ENCODE measurements around the gene TMEM161A.
"Not testable (repeated sequence)": the region's sequence is repeated elsewhere in the genome, so short reads cannot be mapped to it uniquely, and the experiment has no call there.

Gene TMEM161A

DNA sequence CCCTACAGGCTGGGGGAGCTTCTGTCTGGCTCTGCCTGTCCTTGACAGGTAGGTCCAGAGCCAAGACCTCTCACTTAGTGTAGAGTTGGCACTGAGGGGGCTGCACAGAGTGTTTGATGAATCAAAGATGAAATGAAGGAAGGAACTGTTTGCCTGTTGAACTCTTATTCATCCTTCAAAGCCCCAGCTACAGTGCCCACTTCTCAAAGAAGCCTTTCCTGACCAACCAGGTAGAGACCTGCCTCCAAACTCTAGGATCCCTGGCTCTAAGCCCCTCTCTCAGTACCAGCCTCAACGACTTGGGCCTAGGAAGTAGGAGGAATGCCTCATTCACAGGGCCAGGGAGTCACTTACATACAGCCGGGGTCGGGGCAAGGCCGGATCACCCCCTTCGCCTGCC is 9.1 kb upstream of the TMEM161A start:
- Mint-ChIP-seq H3K4me1 (no peaks in the 10 kb centered on the region), H3K9me3 (no peaks in the 10 kb centered on the region), H3K4me3 (no peak overlapping the region), H3K27ac (no peak overlapping the region), H3K36me3 (peaks cover 5% of the 10 kb centered on the region), H3K27me3 (no peaks in the 10 kb centered on the region)
- DNase-seq, result no peak
- CTCF ChIA-PET, result interaction anchor here (0.6 to 5.1 kb wide), 6 partner anchors 9 to 92 kb away, joined by 3 to 44 read pairs (median 4); no protein-coding TSS in a partner anchor

- peaks cover 3% of the 10 kb centered on the region for H3K27me3 Mint-ChIP-seq
- no peaks in the 10 kb centered on the region for H3K4me1 Mint-ChIP-seq
- no peaks in the 10 kb centered on the region for H3K9me3 Mint-ChIP-seq
- H3K27ac Mint-ChIP-seq, result no peak overlapping the region
- no peak overlapping the region for H3K4me3 Mint-ChIP-seq
- CTCF ChIA-PET, result interaction anchor here (0.6 to 5.1 kb wide), 8 partner anchors 9 to 344 kb away, joined by 3 to 44 read pairs (median 4); no protein-coding TSS in a partner anchor
- peaks cover 5% of the 10 kb centered on the region for H3K36me3 Mint-ChIP-seq
- DNase-seq, result no peak
Measured at GRCh38 chr19:19146865-19147264, 8.6 kb upstream of the TMEM161A start.

DNA sequence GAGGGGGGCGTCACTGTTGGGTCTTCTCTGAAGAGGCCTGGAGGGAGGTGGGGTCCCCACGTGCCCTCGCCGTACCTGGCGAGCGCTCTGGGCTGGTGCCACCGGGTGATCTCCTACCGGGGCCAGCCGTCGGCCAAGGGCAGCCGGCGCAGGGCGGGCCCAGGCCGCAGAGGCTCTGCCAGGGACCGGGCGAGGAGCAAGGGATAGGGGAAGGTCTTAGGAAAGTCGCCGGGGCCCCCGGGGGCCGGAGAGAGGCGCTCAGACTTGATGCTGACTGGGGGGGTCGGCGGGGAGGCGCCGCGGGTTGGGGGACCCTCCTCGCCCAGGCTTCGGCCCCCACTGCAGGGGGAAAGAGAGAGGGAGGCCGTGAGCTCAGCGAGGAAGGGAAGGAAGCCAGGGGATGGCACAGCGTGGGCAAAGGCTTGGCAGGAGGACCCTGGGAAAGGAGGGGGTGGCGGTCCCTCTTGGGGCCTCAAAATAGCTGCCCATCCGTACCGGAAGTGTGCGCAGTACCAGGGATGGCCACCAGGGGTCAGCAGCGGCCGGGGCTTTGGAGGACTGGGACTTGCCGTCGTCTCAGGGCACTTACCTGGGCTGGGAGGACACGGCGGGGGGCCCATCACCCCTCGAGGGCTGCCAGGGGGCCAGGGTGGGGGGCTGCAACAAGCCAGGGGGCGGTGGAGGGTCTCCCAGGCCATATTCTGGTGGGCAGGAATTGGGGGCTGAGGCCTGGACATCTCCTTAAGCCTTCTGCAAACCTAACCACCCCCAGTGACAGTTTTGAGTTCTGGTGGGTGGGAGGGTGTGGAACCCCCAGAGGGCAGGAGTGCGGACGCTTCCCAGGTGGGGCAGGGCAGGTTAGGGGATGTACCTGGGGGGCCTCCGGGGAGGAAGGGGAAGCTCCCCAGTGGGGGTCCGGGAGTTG is 7.7 kb upstream of the TMEM161A start:
- DNase-seq, result peak; percentile 90
- Mint-ChIP-seq H3K9me3 (no peaks in the 10 kb centered on the region), H3K27me3 (peaks cover 3% of the 10 kb centered on the region), H3K4me3 (no peak overlapping the region), H3K4me1 (no peaks in the 10 kb centered on the region), H3K27ac (no peak overlapping the region), H3K36me3 (peaks cover 5% of the 10 kb centered on the region)
- CTCF ChIA-PET, result interaction anchor here (0.7 to 5.1 kb wide), 15 partner anchors 9 to 345 kb away, joined by 3 to 44 read pairs (median 4); no protein-coding TSS in a partner anchor

DNA sequence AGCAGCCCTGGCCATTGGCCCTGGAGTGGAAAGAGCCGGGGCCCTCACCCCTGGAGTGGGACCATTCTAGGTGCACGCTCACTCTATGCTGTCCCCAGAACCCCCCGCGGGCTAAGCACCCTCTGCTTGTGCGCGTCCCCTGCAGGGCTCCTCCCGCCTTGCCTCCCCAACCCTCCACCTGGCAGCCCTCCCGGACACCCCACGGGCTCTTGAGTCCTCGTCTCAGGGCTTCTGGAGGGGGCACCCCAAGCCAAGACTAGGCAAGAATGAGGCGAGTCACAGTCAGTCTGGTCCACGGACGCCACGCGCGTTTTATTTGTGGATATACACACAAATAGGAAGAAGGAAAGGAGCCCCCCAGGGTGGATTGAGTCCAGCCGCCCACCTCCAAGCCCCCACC is 7.0 kb upstream of the TMEM161A start:
- Mint-ChIP-seq H3K4me1 (no peaks in the 10 kb centered on the region), H3K4me3 (no peak overlapping the region), H3K27ac (no peak overlapping the region), H3K27me3 (peaks cover 3% of the 10 kb centered on the region), H3K9me3 (no peaks in the 10 kb centered on the region), H3K36me3 (peaks cover 5% of the 10 kb centered on the region)
- CTCF ChIA-PET, result interaction anchor here (0.7 to 5.1 kb wide), 14 partner anchors 9 to 346 kb away, joined by 3 to 44 read pairs (median 4); no protein-coding TSS in a partner anchor
- no peak for DNase-seq

GRCh38 chr19:19142347-19142746 is 4.1 kb upstream of the TMEM161A start:
- Mint-ChIP-seq H3K27ac (no peak overlapping the region), H3K4me3 (no peak overlapping the region), H3K36me3 (no peaks in the 10 kb centered on the region), H3K4me1 (peaks cover 22% of the 10 kb centered on the region), H3K27me3 (peaks cover 21% of the 10 kb centered on the region), H3K9me3 (no peaks in the 10 kb centered on the region)
- CTCF ChIA-PET, result interaction anchor here (1.2 to 2.8 kb wide), 2 partner anchors 33 to 90 kb away, joined by 4 to 10 read pairs; no protein-coding TSS in a partner anchor
- no peak for DNase-seq

- H3K27me3 Mint-ChIP-seq, result peaks cover 26% of the 10 kb centered on the region
- no peaks in the 10 kb centered on the region for H3K9me3 Mint-ChIP-seq
- no peak overlapping the region for H3K4me3 Mint-ChIP-seq
- CTCF ChIA-PET, result interaction anchor here (1.2 to 2.8 kb wide), 3 partner anchors 32 to 86 kb away, joined by 3 to 10 read pairs (median 7); no protein-coding TSS in a partner anchor
- H3K27ac Mint-ChIP-seq, result no peak overlapping the region
- H3K36me3 Mint-ChIP-seq, result no peaks in the 10 kb centered on the region
- peaks cover 28% of the 10 kb centered on the region for H3K4me1 Mint-ChIP-seq
- DNase-seq, result no peak
Measured at GRCh38 chr19:19140476-19140875, 2.2 kb upstream of the TMEM161A start.

DNA sequence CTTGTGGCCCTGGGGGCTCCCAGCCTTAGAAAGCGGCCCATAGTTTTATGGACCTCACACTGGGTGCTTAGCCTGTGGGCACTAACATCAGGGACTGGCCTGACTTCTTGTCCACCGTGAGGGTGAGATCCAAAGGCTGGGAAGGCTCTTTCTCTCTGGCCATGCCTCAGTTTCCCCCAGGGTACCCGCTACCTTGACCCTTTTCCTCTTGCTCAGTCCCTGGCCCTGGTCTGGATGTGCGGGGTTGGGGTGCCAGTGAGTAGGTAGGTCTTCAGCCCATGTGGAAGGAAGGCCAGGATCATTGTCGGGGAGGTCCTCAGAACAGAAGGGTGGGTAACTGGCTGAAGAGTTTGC is 1.6 kb upstream of the TMEM161A start:
- peaks cover 26% of the 10 kb centered on the region for H3K27me3 Mint-ChIP-seq
- no peaks in the 10 kb centered on the region for H3K9me3 Mint-ChIP-seq
- no peak for DNase-seq
- peaks cover 32% of the 10 kb centered on the region for H3K4me1 Mint-ChIP-seq
- H3K4me3 Mint-ChIP-seq, result no peak overlapping the region
- no peaks in the 10 kb centered on the region for H3K36me3 Mint-ChIP-seq
- CTCF ChIA-PET, result interaction anchor here (1.2 to 1.4 kb wide), 2 partner anchors 32 to 85 kb away, joined by 3 to 7 read pairs; no protein-coding TSS in a partner anchor
- H3K27ac Mint-ChIP-seq, result no peak overlapping the region

GRCh38 chr19:19137556-19138108 is 646 bp downstream of the TMEM161A start:
- DNase-seq, result no peak
- H3K4me1 Mint-ChIP-seq, result peaks cover 35% of the 10 kb centered on the region
- peak overlapping the region; percentile 92 for H3K4me3 Mint-ChIP-seq
- H3K27ac Mint-ChIP-seq, result peak overlapping the region; percentile 86
- H3K9me3 Mint-ChIP-seq, result peaks cover 3% of the 10 kb centered on the region
- CTCF ChIA-PET, result no interaction called here
- H3K36me3 Mint-ChIP-seq, result peaks cover 3% of the 10 kb centered on the region
- peaks cover 26% of the 10 kb centered on the region for H3K27me3 Mint-ChIP-seq

- H3K27me3 Mint-ChIP-seq, result peaks cover 23% of the 10 kb centered on the region
- H3K9me3 Mint-ChIP-seq, result peaks cover 11% of the 10 kb centered on the region
- not testable (repeated sequence) for H3K4me3 Mint-ChIP-seq, H3K36me3 Mint-ChIP-seq, H3K27ac Mint-ChIP-seq, DNase-seq
- CTCF ChIA-PET, result interaction anchor here (1.0 to 1.7 kb wide), 3 partner anchors 20 to 97 kb away, joined by 3 to 4 read pairs (median 3); no protein-coding TSS in a partner anchor
- peaks cover 35% of the 10 kb centered on the region for H3K4me1 Mint-ChIP-seq
Measured at GRCh38 chr19:19135713-19136112, 2.6 kb downstream of the TMEM161A start.

- Mint-ChIP-seq H3K4me1 (peaks cover 35% of the 10 kb centered on the region), H3K4me3 (no peak overlapping the region), H3K27ac (no peak overlapping the region), H3K9me3 (peaks cover 11% of the 10 kb centered on the region), H3K36me3 (peaks cover 7% of the 10 kb centered on the region), H3K27me3 (peaks cover 17% of the 10 kb centered on the region)
- CTCF ChIA-PET, result interaction anchor here (1.7 to 2.2 kb wide), 2 partner anchors 11 to 24 kb away, joined by 4 to 5 read pairs; no protein-coding TSS in a partner anchor
- DNase-seq, result peak; percentile 51
Measured at GRCh38 chr19:19134687-19135158, 3.6 kb downstream of the TMEM161A start.

DNA sequence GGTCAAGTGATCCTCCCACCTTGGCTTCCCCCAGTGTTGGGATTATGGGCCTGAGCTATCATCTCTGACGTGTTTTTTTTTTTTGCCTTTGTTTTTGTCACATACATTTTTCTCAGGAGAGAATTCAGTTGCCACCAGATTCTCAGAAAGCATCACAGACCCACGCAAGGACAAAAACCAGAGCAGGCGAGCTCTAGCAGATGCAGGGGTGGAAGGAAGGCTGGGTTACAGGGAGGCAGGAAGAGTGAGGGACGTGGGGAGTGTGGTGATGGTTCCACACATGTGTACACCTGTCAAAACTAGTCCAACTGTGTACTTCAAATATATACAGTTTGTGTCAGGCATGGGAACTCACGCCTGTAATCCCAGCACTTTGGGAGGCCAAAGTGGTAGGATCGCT is 4.3 kb downstream of the TMEM161A start:
- H3K27me3 Mint-ChIP-seq, result peaks cover 16% of the 10 kb centered on the region
- peaks cover 7% of the 10 kb centered on the region for H3K36me3 Mint-ChIP-seq
- CTCF ChIA-PET, result interaction anchor here (1.7 to 2.2 kb wide), 2 partner anchors 12 to 24 kb away, joined by 4 to 5 read pairs; no protein-coding TSS in a partner anchor
- peaks cover 11% of the 10 kb centered on the region for H3K9me3 Mint-ChIP-seq
- H3K27ac Mint-ChIP-seq, result peak overlapping the region; percentile 70
- H3K4me3 Mint-ChIP-seq, result no peak overlapping the region
- peaks cover 29% of the 10 kb centered on the region for H3K4me1 Mint-ChIP-seq
- no peak for DNase-seq

GRCh38 chr19:19132912-19133311 is 5.4 kb downstream of the TMEM161A start:
- Mint-ChIP-seq H3K36me3 (peaks cover 7% of the 10 kb centered on the region), H3K9me3 (peaks cover 11% of the 10 kb centered on the region), H3K27ac (no peak overlapping the region), H3K4me3 (no peak overlapping the region), H3K27me3 (peaks cover 11% of the 10 kb centered on the region), H3K4me1 (peaks cover 19% of the 10 kb centered on the region)
- CTCF ChIA-PET, result interaction anchor here (1.1 to 2.2 kb wide), 2 partner anchors 9 to 13 kb away, joined by 3 to 5 read pairs; no protein-coding TSS in a partner anchor
- DNase-seq, result no peak

DNA sequence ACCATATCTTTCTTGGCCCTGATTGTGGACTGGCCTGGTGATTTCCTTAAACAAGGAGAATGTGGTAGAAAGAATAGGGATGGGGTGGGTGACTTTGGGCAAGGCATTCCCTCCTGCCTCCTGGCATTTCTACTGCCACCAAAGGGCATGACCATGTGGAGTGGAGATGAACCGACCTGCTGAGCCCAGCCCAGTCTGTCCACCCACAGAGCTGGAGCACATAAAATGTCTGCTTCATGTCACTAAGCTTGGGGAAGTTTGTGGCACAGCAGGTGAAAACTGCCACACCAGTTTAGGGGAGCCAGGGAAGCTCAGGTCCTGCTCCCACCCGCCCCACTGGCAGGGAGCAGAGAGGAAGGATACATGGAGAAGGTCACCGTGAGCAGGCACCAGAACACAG is 6.3 kb downstream of the TMEM161A start:
- peaks cover 11% of the 10 kb centered on the region for H3K9me3 Mint-ChIP-seq
- CTCF ChIA-PET, result interaction anchor here (0.6 to 1.1 kb wide), 2 partner anchors 9 to 36 kb away, joined by 3 read pairs; no protein-coding TSS in a partner anchor
- no peak for DNase-seq
- H3K4me1 Mint-ChIP-seq, result peaks cover 11% of the 10 kb centered on the region
- peaks cover 1% of the 10 kb centered on the region for H3K27me3 Mint-ChIP-seq
- H3K4me3 Mint-ChIP-seq, result no peak overlapping the region
- peaks cover 9% of the 10 kb centered on the region for H3K36me3 Mint-ChIP-seq
- H3K27ac Mint-ChIP-seq, result no peak overlapping the region

GRCh38 chr19:19126102-19126501 is 12.2 kb downstream of the TMEM161A start:
- Mint-ChIP-seq H3K4me1 (peaks cover 2% of the 10 kb centered on the region), H3K9me3 (peaks cover 8% of the 10 kb centered on the region), H3K4me3 (no peak overlapping the region), H3K36me3 (peaks cover 11% of the 10 kb centered on the region), H3K27ac (no peak overlapping the region), H3K27me3 (no peaks in the 10 kb centered on the region)
- no peak for DNase-seq
- CTCF ChIA-PET, result no interaction called here
